HCT116 (cell line): ENCODE data around the gene DPYSL4. TPM values are rescaled to one million over a fixed set of nuclear protein-coding genes. Genes with fewer than 3 reads are reported as not detected.
A peak's percentile ranks its signal among the peaks of the same experiment; 100 is the strongest.

Source experiments
- ATAC-seq: fragments of 200-7000 bp; cut with Tn5 transposase; 2 replicates; pipeline ENCODE4 v1.9.1; 2020; ENCODE audit warnings: mild to moderate bottlenecking, moderate library complexity
- BruUV-seq: library from RNA; stranded (reverse); fragments of 400-500 nt; replicated peaks from 2 replicates; lab custom pipeline; 2021; lab: Mats Ljungman, UMichigan
- CTCF ChIA-PET: fragments of 300-600 bp; sonication (Branson Sonifier 250); formaldehyde crosslinking; loops from one replicate; lab custom pipeline; 2021; ENCODE audit warnings: antibody characterized with exemption; lab: Charles Lee
- POLR2A ChIA-PET: fragments of 300-600, 350-600 bp; sonication (Branson Sonifier 250); formaldehyde crosslinking; loops from one replicate; lab custom pipeline; 2021; ENCODE audit warnings: antibody characterized with exemption; lab: Charles Lee
- RAD21 ChIA-PET, 2 experiments: fragments of 300-600 bp; sonication (Branson Sonifier 250); formaldehyde crosslinking; loops; one replicate each; lab custom pipeline; 2023; ENCODE audit warnings: low total read pairs in 2 of 2; ENCODE audit not compliant: uncharacterized antibody in 2 of 2, unreplicated experiment in 2 of 2, low non-redundant PET in 1 of 2; lab: Charles Lee
- DNase-seq: peaks from one replicate; pipeline ENCODE4 v3.0.0-alpha.2; 2010; ENCODE audit warnings: low read depth, low spot score
- H2AFZ ChIP-seq: fragments of 200-600 bp; shearing (Covaris generic), sonication (generic); 2 replicates; pipeline ENCODE4 v1.6.1; 2017; ENCODE audit warnings: low read depth, mixed run types, mixed read lengths, antibody characterized with exemption, low read length; ENCODE audit not compliant: poor library complexity, severe bottlenecking
- H3K27ac ChIP-seq: 2 replicates; pipeline ENCODE4 v1.5.1; 2012; ENCODE audit warnings: low read depth, low read length
- H3K27me3 ChIP-seq: fragments of 200-600 bp; sonication (generic); 2 replicates; pipeline ENCODE4 v1.6.1; 2016; ENCODE audit warnings: mixed run types, low read length, mixed read lengths; ENCODE audit not compliant: insufficient read depth
- H3K36me3 ChIP-seq, 2 experiments: fragments of 200-500 bp in 1 of 2; fragments of 200-600 bp in 1 of 2; sonication (Bioruptor generic) in 1 of 2; sonication (generic) in 1 of 2; 2 replicates each; pipeline versions ENCODE4 v1.5.1 to v1.6.1; 2014 to 2016; ENCODE audit warnings: low read length in 2 of 2, inconsistent platforms in 1 of 2, mixed read lengths in 1 of 2, mixed run types in 1 of 2; ENCODE audit not compliant: insufficient read depth in 2 of 2, control insufficient read depth in 1 of 2
- H3K4me1 ChIP-seq, 2 experiments: fragments of 200-600 bp in 1 of 2; sonication (generic) in 1 of 2; 2 replicates each; pipeline versions ENCODE4 v1.5.1 to v1.6.1; 2012 to 2017; ENCODE audit warnings: low read length in 2 of 2, inconsistent platforms in 1 of 2, mild to moderate bottlenecking in 1 of 2, mixed read lengths in 1 of 2, mixed run types in 1 of 2, moderate library complexity in 1 of 2; ENCODE audit not compliant: insufficient read depth in 2 of 2, control insufficient read depth in 1 of 2
- H3K4me2 ChIP-seq: fragments of 200-600 bp; sonication (generic); 2 replicates; pipeline ENCODE4 v1.6.1; 2017; ENCODE audit warnings: mixed run types, low read length, mixed read lengths
- H3K4me3 ChIP-seq, 2 experiments: fragments of 200-600 bp in 1 of 2; sonication (generic) in 1 of 2; replicated peaks in 1 of 2; 2 replicates each; pipeline ENCODE4 v1.5.1; 2011 to 2016; ENCODE audit warnings: low read length in 2 of 2, control low read depth in 1 of 2, low read depth in 1 of 2, mild to moderate bottlenecking in 1 of 2, mixed read lengths in 1 of 2, mixed run types in 1 of 2
- H3K79me2 ChIP-seq: fragments of 200-600 bp; sonication (generic); 2 replicates; pipeline ENCODE4 v1.6.1; 2017; ENCODE audit warnings: mild to moderate bottlenecking, mixed run types, low read length, moderate library complexity, mixed read lengths; ENCODE audit not compliant: insufficient read depth
- H3K9ac ChIP-seq: fragments of 200-600 bp; sonication (generic); 2 replicates; pipeline ENCODE4 v1.6.1; 2016; ENCODE audit warnings: low read length, mixed read lengths
- H3K9me2 ChIP-seq: fragments of 200-600 bp; sonication (generic), shearing (Covaris generic); 2 replicates; pipeline ENCODE4 v1.6.1; 2017; ENCODE audit warnings: mixed run types, mild to moderate bottlenecking, moderate library complexity; ENCODE audit not compliant: insufficient read depth
- H3K9me3 ChIP-seq, 2 experiments: fragments of 200-500 bp in 1 of 2; fragments of 200-600 bp in 1 of 2; sonication (Bioruptor generic) in 1 of 2; sonication (generic) in 1 of 2; 2 replicates each; pipeline ENCODE4 v1.6.1; 2014 to 2017; ENCODE audit warnings: low read length in 2 of 2, mixed read lengths in 2 of 2, inconsistent platforms in 1 of 2, low read depth in 1 of 2, mild to moderate bottlenecking in 1 of 2, mixed run types in 1 of 2, moderate library complexity in 1 of 2; ENCODE audit not compliant: control insufficient read depth in 1 of 2, insufficient read depth in 1 of 2
- H4K20me1 ChIP-seq: fragments of 200-600 bp; sonication (generic), shearing (Covaris generic); 2 replicates; pipeline ENCODE4 v1.6.1; 2017; ENCODE audit warnings: mixed run types, mild to moderate bottlenecking, moderate library complexity; ENCODE audit not compliant: insufficient read depth
- CTCF ChIP-seq, 3 experiments: fragments of 200-600 bp in 1 of 3; sonication (generic) in 1 of 3; IDR thresholded peaks in 2 of 3; conservative IDR thresholded peaks in 1 of 3; 2 replicates each; pipeline ENCODE4 v1.5.1; 2012 to 2017; ENCODE audit warnings: low read depth in 2 of 3, low read length in 2 of 3, antibody characterized with exemption in 1 of 3, borderline replicate concordance in 1 of 3, control low read depth in 1 of 3, mild to moderate bottlenecking in 1 of 3, mixed read lengths in 1 of 3, mixed run types in 1 of 3, moderate library complexity in 1 of 3; ENCODE audit not compliant: insufficient read depth in 1 of 3
- ELF1 ChIP-seq: IDR thresholded peaks from 2 replicates; pipeline ENCODE4 v1.6.1; 2012; ENCODE audit warnings: low read depth, borderline replicate concordance
- MAX ChIP-seq: IDR thresholded peaks from 2 replicates; pipeline ENCODE4 v1.6.1; 2012
- SIN3A ChIP-seq: IDR thresholded peaks from 2 replicates; pipeline ENCODE4 v1.6.1; 2012; ENCODE audit warnings: low read depth
- SRF ChIP-seq: IDR thresholded peaks from 2 replicates; pipeline ENCODE4 v1.6.1; 2012; ENCODE audit warnings: low read depth
- TCF7L2 ChIP-seq: IDR thresholded peaks from 2 replicates; pipeline ENCODE4 v1.7.0; 2011; ENCODE audit warnings: borderline replicate concordance, inconsistent platforms; ENCODE audit not compliant: insufficient read depth, insufficient read length; ENCODE audit errors: extremely low read depth
- YY1 ChIP-seq: IDR thresholded peaks from 2 replicates; pipeline ENCODE4 v1.6.1; 2011; ENCODE audit warnings: low read length, low read depth, moderate library complexity, mild to moderate bottlenecking; ENCODE audit not compliant: insufficient replicate concordance; ENCODE audit errors: extremely low read depth
- ZBTB33 ChIP-seq: IDR thresholded peaks from 2 replicates; pipeline ENCODE4 v1.6.1; 2011; ENCODE audit warnings: mild to moderate bottlenecking, low read length, moderate library complexity; ENCODE audit not compliant: insufficient replicate concordance; ENCODE audit errors: extremely low read depth
- intact Hi-C: fragments of 100-400 bp; cut with micrococcal nuclease; formaldehyde crosslinking; loops from 2 replicates; pipeline ENCODE4 v1.10.0; 2022
- total RNA-seq: library from RNA; stranded (reverse); gene quantifications from one replicate; pipeline ENCODE4 v1.2.1, GENCODE V29; 2021; ENCODE audit not compliant: unreplicated experiment

The DPYSL4 gene
- total RNA-seq, 1 experiment from 2014 or later: 5.4 TPM

- no peak for TF ChIP-seq ZBTB33
Measured at GRCh38 chr10:132169031-132169765, 17.6 kb upstream of the DPYSL4 start (continued).

GRCh38 chr10:132169766-132170560, 16.8 kb upstream of the DPYSL4 start:
- CTCF ChIA-PET: no interaction called here
- H3K36me3 ChIP-seq: no peaks in the 10 kb centered on the region
- no peaks in the 10 kb centered on the region for H3K79me2 ChIP-seq
- no peak for DNase-seq
- H3K9ac ChIP-seq: no peak overlapping the region
- peak; percentile 59 for ATAC-seq
- no peaks in the 10 kb centered on the region for H3K9me2 ChIP-seq
- H3K27ac ChIP-seq: no peak overlapping the region
- no peaks in the 10 kb centered on the region for H3K27me3 ChIP-seq
- TF ChIP-seq YY1: no peak
- TF ChIP-seq TCF7L2: no peak
- no peak for TF ChIP-seq ELF1
- no peak for TF ChIP-seq SIN3A
- no peak for TF ChIP-seq SRF
- TF ChIP-seq CTCF (IDR thresholded peaks at IDR 0.05 in 2 of 3, conservative IDR thresholded peaks at IDR 0.05 in 1 of 3; ENCODE audit: borderline replicate concordance in 1 of 3, insufficient read depth in 1 of 3, low read depth in 2 of 3, low read length in 2 of 3): peak; percentile 4 to 14 (median 10); a peak in 1 of 6 replicates
- no peak for TF ChIP-seq MAX
- intact Hi-C loops: no loop called here
- no peak overlapping the region for H3K4me2 ChIP-seq
- peaks cover 4 to 9% of the 10 kb centered on the region in 2 experiments; a peak in 3 of 4 replicates for H3K4me1 ChIP-seq
- no peak overlapping the region for H2AFZ ChIP-seq
- no TSS peak for BruUV-seq
- H3K9me3 ChIP-seq: no peaks in the 10 kb centered on the region
- RAD21 ChIA-PET: no interaction called here
- POLR2A ChIA-PET: no interaction called here
- H4K20me1 ChIP-seq: no peaks in the 10 kb centered on the region
- no peak overlapping the region for H3K4me3 ChIP-seq
